ENCODE measurements around the gene INPP4B. TPM values are rescaled to one million over a fixed set of nuclear protein-coding genes. Genes with fewer than 3 reads are reported as not detected.
"Not testable (repeated sequence)": the region's sequence is repeated elsewhere in the genome, so short reads cannot be mapped to it uniquely, and the experiment has no call there.

Gene INPP4B
- total RNA-seq, 1 donor from 2014 or later: 39.4 TPM

DNA sequence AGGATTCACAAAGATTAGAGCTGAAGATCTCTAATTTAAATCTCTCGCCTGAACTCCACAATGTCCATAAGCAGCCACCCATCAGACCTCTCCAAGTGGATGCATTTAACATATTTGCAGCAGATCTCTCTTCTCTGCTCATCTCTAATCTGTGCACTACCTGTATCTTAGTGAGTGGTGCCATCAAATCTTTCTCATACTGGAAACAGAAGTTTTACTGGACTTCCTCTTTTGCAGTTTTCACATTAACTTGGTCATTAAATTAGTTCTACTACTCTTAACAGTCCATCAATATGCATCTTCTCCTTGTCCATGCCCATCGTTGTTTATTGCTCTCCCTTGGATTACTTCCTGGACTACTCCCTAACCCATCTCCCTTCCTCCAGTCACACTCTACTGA, 721.2 kb downstream of the INPP4B start:
- DNase-seq: no peak

DNA sequence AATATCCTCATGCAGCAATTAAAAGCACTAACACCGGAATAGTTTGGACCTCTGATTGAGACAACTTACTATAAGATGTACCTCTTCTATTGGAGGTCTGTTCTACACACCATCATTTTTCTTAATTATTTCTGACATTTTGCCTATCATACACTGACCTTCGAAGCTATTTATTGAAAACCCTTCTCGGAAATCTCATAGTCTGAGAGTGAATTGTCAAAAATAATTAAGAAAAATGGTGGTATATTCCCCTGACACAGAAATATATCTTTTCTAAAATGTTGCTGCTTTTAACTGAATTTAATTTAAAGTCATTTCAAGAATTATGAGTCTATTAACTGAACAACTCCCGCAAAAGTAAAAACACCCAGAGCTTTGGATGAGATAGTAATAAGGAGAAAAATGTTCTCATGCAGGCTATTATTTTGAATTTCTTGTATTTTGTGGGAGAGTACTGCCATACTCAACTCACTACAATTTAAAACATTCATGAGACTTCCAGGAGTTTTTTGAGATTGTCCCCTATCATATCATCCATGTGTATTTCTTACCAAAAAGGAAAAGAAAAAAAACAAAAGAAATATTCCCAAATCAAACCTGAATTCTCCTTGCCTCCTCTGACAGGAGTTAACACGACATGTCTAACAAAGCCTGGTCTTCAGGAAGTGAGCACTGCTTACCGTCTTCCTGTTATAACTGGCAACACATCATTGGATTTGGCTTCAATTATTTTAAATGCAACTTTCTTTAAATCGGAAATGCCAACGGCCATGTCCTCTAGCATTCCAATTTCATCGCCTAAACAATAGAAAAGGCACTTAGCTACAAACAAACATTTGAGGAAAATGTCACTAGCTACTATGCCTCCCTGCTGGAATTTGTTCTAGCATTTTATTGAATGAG, 724.4 kb downstream of the INPP4B start:
- no peak for DNase-seq

DNA sequence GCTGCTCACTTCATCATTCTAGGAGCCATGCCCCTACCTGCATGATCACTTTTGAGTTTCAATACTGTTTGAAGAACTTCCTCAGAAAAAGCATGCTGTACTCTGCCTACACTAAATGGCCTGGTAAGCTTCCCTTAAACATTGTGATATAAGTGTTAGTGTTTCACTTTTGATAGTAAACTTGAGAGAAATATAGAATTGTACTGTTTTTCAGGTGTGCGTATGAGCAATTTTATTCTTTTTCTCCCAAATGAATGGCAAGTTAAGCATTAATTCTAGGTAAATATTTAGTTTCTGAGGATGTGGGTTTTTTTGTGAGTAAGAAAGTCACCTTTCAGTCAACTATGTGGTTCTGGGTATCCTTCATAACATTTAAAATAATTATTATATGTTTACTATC, 725.2 kb downstream of the INPP4B start:
- no peak for DNase-seq

DNA sequence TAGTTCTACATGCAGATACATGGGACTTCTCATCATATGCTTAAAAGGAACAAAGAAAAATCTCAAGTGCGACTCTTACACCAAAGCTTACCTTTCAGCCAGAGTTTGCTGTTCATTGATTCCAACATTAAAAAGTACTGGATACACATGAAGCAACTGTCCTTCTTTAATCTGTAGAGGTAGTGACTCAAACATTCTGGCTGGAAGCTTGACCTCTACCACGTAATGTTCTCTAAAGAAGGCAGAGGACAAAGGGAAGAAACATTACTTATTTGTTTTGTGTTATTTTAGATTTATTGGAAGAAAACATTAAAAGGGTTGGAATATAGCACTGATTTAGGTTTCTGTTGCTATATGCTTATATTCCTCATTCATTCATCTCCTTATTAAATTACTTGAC, 733.6 kb downstream of the INPP4B start:
- no peak for DNase-seq

DNA sequence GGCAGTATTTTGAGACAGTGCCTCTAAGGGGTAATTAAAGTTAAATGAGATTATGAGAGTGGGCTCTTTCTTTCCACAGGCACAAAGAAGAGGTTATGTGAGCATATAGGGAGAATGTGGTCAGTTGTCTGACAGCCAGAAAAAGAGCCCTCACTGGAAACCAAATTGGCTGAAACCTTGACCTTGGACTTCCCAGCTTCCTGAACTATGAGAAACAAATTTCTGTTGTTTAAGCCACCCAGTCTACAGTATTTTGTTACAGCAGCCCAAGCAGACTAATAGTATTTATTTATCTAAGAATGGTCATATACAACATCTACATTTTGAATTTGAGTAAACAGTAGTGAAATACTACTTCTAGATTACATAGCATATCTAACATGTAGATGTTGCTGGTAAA, 736.0 kb downstream of the INPP4B start:
- no peak for DNase-seq

DNA sequence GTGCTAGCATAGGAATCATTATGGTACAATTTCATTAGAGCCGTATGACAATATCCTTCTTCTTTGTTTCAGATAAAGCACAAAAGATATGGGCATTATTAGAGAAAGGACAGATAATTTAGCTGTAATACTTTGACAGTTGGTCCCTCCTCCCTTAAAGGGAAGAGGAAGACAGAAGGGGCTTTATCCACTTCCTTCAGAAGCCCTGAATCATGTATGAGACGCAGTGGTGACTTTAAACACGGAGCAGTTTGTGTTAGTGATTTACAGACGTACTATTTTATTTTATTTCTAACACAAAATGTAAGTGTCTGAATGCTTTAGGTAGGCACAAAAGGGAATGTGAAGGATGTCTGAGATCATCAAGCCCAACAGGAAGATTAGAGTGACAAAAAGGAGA, 742.1 kb downstream of the INPP4B start:
- no peak for DNase-seq

DNA sequence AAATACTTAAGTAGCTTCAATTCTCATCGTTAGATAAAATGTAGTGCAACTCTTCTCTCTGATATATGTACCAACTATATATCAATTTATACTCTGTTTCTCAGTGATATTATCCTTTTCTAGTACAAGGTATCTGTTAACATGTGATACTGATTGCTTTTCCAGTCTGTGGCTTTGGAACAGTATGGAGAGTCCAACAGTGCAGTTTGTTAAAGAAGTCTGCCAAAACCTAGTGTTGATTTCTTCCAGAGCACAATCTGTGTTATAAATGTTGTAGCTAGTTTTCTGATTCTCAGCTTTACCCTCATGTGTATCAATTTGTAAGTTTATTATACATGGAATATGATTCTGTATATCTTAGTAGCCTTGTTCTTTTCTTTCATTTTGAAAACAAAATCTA, 744.7 kb downstream of the INPP4B start:
- no peak for DNase-seq

DNA sequence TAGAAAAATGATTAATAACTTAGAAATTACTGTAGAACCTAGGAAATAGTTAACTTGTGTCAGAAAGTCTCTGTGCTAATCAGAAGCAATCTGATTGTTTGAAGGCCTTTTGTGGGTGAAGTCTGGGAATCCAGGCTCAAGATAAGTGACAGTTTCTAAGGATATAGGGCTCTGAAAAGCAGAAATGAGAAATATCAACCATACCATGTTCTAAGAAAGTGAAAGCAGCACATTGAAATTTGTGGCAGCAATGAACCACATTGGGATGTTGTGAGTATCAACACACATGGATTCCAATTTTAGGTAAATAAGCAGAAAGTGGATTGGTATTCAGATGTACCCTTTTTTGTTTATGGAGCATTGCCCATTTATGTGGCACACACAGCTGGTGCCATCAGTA, 745.2 kb downstream of the INPP4B start:
- DNase-seq: no peak

DNA sequence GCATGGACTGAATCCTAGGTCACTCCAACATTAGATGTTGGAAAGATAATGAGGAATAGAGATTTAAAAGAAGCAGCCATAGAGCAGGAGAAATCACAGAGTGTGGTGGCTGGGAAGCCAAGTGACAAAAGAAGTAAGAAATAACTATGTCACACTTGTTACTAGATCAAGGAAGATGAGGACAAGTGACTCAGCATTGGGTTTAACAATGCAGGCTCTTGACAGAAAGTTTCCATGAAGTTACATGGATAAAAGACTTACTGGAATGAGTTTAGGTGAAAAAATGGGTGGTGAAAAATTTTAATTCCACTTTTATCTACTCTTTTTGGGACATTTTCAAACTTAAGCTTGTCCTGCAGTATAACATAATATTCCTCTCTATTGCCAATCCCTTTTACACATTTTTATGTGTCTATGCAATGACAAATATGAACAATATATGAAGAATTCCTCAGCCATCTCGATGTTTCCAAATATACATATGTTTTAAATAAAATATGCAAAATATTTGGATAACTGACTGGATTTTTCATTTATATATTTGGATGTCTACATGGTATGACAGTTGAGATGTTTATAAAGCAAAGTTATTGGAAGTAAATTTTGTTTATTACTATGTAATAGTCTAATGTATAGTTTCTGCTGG, 747.1 kb downstream of the INPP4B start:
- DNase-seq: no peak

DNA sequence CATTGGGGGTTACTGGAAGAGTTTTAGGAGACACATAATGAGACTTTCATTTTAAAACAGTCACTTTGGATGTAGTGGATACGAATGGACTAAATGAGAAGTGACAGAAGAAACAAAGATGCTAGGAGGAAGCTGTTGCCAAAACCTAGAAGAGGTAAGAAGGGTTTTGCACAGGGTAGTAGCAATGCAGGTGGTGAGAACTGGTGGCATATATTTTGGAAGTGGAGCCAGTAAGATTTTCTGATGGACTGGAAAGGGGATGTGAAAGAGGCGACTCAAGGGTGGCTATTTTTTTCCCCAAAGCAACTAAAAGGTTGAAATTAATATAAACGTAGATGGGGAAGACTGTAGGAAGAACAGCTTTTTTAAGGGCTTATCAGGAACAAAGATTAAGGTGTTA, 747.7 kb downstream of the INPP4B start:
- no peak for DNase-seq

DNA sequence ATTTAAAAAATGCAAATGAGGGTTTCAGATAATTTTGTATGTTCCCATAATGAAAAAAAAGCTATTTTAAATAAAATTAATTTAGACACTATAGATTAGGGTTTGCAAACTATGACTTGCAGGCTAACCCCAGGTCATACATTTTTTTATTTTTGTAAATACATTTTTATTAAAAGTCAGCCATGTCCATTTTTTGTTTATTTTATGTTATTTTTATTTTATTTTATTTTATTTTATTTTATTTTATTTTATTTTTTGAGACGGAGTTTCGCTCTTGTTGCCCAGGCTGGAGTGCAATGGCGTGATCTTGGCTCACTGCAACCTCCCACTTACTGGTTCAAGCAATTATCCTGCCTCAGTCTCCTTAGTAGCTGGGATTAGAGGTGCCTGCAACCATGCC, 749.1 kb downstream of the INPP4B start:
- no peak for DNase-seq

DNA sequence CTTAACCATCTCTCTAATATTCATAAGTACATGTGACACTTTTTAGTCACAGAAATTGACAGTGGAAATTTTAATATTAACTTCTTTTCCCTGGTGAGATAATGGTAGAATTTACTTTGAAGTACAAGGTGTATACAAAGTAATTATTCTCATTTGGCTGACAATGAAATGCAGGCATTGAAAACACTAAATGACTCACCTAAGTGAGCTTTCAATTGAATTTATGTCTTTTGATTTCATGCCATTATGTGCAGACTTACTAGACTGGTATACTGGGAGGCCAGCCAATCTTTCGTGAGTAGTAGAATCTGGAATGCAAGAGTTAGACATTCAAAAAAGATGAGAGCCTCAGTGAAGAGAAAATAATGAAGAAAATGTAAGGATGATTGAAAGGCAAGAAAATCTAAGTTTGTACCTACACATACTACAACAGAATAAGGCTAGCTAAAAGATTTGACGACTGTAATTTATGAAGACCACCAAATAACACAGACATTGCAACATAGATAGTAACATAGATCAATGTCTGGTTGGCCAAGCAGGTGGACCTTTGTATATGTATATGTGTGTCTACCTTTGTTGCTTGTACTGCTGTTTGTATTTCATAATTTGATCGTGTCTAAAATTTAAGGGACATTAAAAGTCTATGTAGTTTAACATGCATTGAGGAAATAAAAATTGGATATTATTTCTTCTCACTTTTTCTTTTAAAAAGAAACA, 750.1 kb downstream of the INPP4B start:
- no peak for DNase-seq

DNA sequence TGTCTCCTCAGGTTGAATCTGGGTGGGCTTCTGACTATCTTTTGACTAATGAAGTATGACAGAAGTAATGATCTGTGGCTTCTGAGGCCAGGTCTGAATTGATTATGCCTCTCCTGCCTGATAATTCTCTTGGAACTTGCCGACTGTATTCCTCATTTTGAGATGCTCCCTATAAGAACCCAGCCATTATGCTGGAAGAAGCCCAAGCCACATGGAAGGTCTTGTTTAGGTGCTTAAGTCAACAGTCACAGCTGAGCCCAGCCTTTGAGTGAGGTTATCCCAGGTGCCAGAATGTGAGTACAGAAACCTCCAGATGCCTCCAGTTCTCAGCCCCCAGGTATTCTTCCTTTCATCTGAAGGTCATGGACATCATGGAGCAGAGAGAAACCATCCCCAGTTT, 753.2 kb downstream of the INPP4B start:
- DNase-seq: no peak

DNA sequence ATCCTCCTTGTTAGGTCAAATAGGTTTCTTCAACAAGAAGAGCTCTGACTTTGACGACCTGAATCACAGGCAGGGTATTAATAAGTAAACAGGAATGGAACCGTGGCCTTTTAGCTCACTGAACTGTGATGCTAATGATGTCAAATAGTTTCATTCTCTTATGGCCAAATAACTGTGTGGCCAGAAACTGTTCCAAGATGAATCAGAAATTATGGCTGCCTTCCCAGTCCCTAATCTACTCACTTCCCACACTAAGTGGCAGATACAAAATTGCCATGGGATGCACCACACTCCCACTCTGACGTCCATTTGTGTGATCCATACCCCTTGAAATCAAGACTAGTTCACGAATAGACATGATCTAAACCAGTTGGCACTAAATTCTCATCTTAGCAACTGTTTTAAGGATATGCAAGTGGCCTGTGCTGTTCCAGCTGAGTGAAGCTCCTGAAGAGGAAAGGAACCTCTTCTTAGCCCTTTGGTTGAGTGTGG, 754.4 kb downstream of the INPP4B start:
- DNase-seq: no peak

DNA sequence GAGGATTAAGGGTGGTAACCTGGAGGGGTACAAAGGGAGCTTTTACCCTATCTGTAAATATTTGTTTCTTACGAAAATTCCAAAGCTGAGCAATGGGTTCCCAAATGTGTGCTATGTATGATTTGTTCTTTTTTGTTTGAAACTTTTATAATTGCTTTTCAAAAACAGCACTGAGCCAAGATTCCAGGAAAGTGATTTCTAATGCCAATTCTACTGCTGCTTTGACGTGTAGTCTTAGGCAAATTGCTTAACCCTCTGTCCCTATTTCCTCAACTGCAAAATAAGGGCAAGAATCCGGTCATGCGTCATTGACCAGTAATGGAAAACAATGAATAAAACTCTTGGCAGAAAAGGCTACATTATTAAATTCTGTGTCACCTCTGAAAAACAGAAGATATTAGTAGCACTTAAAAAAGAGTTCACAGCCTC, 755.0 kb downstream of the INPP4B start:
- no peak for DNase-seq

DNA sequence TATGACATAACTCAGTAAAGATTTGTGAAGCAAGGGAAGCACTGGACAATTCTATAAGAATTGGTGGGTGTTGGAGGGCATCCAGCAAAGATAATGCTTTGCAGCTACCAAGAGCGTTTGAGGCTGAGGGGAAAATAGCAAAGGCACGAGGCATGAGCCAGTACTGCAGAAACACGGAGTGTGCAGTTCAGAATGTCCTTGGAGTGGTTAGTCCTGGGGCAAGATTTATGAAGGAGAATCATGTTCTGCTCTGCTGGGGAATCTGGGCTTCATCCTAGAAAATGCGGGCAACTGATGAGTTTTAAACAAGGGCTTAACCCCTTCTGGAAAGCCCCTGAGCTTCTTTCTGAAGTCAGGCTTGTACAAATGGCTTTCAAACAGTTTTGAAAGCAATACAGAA, 757.2 kb downstream of the INPP4B start:
- no peak for DNase-seq

DNA sequence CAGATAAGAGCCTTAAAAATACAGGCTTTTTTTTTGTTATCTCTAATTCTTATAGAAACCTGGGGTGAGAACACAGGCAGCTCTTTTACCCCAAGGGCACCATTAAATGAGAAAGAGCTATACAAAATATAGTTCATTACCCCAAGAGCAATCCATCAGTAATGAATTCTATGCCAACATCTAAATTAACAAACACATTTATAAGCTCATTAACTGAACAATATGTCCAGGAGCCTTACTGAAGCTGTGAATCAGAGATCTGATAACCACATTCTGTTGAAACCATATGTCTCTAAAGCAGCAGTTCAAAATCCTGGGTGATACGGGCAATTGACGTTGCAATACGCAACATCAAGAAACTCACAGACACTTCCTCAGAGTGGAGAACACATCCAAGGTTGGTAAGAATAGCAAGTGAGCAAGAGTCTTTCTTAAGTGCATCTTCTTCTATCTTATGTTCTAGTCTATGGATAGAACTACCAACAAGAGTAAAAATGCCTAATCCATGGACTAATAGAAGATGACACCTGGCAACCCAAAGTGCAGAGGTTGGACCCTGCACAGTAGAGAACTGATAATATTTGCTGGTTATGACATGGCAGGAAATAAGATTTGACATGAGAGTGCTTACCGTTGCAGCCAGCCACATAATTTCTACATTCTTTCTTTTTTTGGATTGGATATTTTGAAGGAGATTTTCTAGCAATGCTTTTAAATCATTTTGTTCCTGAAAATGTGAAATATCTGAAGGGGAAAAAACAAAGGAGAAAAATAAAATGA, 760.4 kb downstream of the INPP4B start:
- no peak for DNase-seq

DNA sequence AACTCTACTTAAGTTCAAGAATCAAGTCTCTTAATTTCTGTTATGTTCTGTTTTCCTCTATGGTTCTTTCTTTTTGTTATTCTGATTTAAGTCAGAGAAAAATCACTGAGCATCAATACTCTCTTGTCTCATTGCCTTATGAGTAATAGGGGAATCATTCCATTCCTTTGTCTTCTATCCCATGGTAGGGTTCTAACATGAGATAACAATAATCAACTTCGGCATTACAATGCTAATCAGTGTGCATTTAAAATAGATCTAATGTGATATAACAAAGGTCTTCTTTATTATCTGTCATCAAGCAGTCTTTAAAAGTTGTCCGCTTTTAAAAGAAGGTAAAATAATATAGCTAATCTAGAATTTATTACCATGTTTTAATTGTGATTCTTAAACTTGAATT, 762.8 kb downstream of the INPP4B start:
- DNase-seq: no peak

DNA sequence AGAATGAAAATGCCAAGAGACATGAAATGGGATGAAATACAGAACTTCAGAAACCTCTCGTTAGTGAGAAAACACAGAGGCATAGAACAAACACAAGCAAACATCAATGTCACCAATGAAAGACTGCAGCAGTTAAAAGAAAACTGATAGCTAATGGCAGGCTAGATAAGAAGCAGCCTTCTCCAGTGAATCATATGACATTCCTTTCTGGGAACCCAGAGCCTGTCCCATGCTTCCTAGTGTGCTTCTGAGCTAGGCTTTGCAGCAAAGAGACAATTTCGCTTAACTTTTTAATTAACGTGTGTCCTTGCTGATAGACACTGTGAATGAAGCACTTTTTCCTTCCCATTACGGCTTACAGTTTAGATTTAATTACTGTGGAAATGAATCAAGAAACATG, 765.1 kb downstream of the INPP4B start:
- no peak for DNase-seq

DNA sequence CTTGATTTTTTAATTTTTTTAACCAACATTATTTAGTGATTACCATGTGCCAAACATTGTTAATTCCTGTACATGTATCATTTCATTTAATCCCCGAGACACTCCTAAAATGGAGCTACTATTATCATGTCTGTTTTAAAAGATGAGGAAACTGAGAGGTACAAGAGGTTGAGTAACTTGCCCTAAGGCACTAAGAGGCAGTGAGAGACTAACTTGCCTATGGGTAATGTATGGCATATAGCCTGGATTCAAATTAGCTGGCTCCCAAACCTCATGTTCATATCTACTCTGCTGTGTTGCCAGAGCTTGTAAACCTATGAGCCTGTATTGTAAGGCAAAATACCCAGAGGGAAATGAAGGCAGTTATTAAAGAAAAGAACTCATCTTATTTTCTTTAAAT, 766.1 kb downstream of the INPP4B start:
- no peak for DNase-seq

DNA sequence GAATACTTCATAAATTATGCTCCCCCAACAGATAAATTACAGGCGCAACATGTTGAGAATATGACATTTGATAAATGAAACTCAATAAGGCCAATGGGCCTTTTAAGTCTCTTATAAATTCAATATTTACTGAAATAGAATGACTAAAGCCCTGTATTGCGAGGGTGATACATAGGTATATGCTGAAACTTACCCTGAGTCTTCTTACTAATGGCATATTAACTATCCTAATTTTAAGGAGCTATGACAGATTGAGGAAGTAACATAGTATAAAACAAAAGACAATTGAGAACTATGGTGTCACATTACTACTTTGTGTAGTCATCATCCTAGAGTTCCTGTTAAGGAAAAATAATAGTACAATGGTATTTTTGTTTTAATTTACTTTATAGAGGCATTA, 769.1 kb downstream of the INPP4B start:
- no peak for DNase-seq

DNA sequence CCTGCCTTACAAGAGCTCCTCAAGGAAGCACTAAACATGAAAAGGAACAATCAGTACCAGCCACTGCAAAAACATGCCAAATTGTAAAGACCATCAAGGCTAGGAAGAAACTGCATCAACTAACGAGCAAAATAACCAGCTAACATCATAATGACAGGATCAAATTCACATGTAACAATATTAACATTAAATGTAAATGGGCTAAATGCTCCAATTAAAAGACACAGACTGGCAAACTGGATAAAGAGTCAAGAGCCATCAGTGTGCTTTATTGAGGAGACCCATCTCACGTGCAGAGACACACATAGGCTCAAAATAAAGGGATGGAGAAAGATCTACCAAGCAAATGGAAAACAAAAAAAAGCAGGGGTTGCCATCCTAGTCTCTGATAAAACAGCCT, 777.8 kb downstream of the INPP4B start:
- not testable (repeated sequence) for DNase-seq

Measured in tongue (tissue), 2 donors.